Placental epithelial cell (primary cell): Measurements from ENCODE around the gene NOM1. TPM values are rescaled to one million over a fixed set of nuclear protein-coding genes. Genes with fewer than 3 reads are reported as not detected.

Experiments used
- total RNA-seq: library from RNA; depleted of rRNA; stranded (reverse); fragments of >200 nt; gene quantifications from 2 replicates; pipeline ENCODE4 v1.2.3, GENCODE V29; 2012

Gene NOM1
- 8.1 and 11.8 TPM in 2 replicates for total RNA-seq

GRCh38 chr7:156949541-156950380 is at the start of gene NOM1:
NOM1 (plus strand) TSS chr7:156949712; CDS start chr7:156949738, 26 bp downstream.

DNA sequence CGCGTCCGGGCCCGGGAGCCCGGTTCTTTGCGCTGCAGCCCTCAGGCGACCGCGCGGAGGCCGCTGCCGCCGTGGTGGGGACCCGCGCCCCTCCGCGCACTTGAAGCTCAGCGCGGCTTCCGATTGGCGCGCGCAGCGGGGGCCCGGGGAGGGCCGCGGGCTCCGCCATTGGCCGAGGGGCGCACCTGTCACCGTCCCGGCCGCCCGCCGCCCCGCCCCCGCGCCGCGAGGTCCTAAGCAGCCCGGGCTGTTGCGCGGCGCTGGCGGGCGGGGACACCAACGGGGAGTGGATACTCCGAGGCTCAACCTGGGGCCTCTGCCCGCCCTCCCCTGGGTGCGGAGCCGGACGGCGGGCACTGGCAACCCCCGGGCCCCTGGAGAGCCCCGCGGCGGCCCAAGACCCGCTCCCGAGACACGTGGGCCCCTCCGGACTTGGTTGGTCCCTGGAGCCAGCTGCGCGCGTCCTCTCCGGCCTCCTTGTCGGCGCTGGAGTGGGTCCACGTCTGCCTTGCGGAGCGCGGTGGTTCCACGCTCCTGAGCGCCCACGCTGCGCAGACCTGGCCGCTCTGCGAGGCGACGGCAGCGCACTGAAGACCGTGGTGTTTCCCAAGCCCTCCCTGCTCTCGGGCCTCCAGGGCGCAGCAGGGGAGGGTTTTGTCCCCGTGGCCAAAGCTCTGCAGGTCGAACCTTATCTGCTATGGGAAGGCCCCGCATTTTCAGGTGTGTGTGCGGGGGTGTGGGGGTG is 61.2 kb downstream of the NOM1 start, which contains the start of gene MNX1:
Gene MNX1 (minus strand): TSS at position 76 of the 745 bp plus-strand sequence. CDS start 313 bp downstream, outside the sequence.

Other genes with a start within 250 kb of the NOM1 start
- gene LMBR1, start 56.5 kb upstream of the NOM1 start, total RNA-seq: 20.0 and 40.1 TPM in 2 replicates
- not detected in 2 replicates for gene MNX1, start 61.0 kb downstream of the NOM1 start, total RNA-seq
- 59.7 and 84.8 TPM in 2 replicates for gene UBE3C, start 189.2 kb downstream of the NOM1 start, total RNA-seq